Measurements from ENCODE around the gene CADM1.

Gene CADM1

GRCh38 chr11:115453693-115454490, 50.3 kb downstream of the CADM1 start:
- no peak overlapping the region for H3K4me3 ChIP-seq
- no peaks in the 10 kb centered on the region for H3K9me3 ChIP-seq (ENCODE audit: low read depth, low read length)
- H3K9ac ChIP-seq (ENCODE audit: insufficient read length), result no peak overlapping the region
- TF ChIP-seq POLR2AphosphoS5 (IDR thresholded peaks at IDR 0.05; ENCODE audit: borderline replicate concordance, low read depth, low read length), result no peak
- no peak for TF ChIP-seq EZH2 (IDR thresholded peaks at IDR 0.05)
- TF ChIP-seq FOXP2 (optimal IDR thresholded peaks at IDR 0.05; ENCODE audit: control extremely low read depth, extremely low read length, insufficient read depth), result no peak
- H3K36me3 ChIP-seq (ENCODE audit: insufficient read depth, low read length), result no peaks in the 10 kb centered on the region
- no peak for DNase-seq (ENCODE audit: low read depth, low spot score)
- H3K27ac ChIP-seq, result no peak overlapping the region

GRCh38 chr11:115452241-115452640, 52.0 kb downstream of the CADM1 start:
- TF ChIP-seq FOXP2 (optimal IDR thresholded peaks at IDR 0.05; ENCODE audit: control extremely low read depth, extremely low read length, insufficient read depth) (no peak), EZH2 (IDR thresholded peaks at IDR 0.05) (no peak), POLR2AphosphoS5 (IDR thresholded peaks at IDR 0.05; ENCODE audit: borderline replicate concordance, low read depth, low read length) (no peak)
- no peaks in the 10 kb centered on the region for H3K9me3 ChIP-seq (ENCODE audit: low read depth, low read length)
- H3K36me3 ChIP-seq (ENCODE audit: insufficient read depth, low read length), result no peaks in the 10 kb centered on the region
- no peak overlapping the region for H3K4me3 ChIP-seq
- no peak overlapping the region for H3K9ac ChIP-seq (ENCODE audit: insufficient read length)
- no peak for DNase-seq (ENCODE audit: low read depth, low spot score)
- H3K27ac ChIP-seq, result no peak overlapping the region

- TF ChIP-seq POLR2AphosphoS5 (IDR thresholded peaks at IDR 0.05; ENCODE audit: borderline replicate concordance, low read depth, low read length) (no peak), FOXP2 (optimal IDR thresholded peaks at IDR 0.05; ENCODE audit: control extremely low read depth, extremely low read length, insufficient read depth) (no peak), EZH2 (IDR thresholded peaks at IDR 0.05) (no peak)
- Histone ChIP-seq H3K27ac (no peak overlapping the region), H3K9ac (ENCODE audit: insufficient read length) (no peak overlapping the region), H3K36me3 (ENCODE audit: insufficient read depth, low read length) (no peaks in the 10 kb centered on the region), H3K9me3 (ENCODE audit: low read depth, low read length) (no peaks in the 10 kb centered on the region), H3K4me3 (no peak overlapping the region)
- DNase-seq (ENCODE audit: low read depth, low spot score), result no peak
These were observed 53.7 kb downstream of the CADM1 start for GRCh38 chr11:115450519-115450918.

- H3K9me3 ChIP-seq (ENCODE audit: low read depth, low read length), result no peaks in the 10 kb centered on the region
- TF ChIP-seq POLR2AphosphoS5 (IDR thresholded peaks at IDR 0.05; ENCODE audit: borderline replicate concordance, low read depth, low read length) (no peak), EZH2 (IDR thresholded peaks at IDR 0.05) (no peak), FOXP2 (optimal IDR thresholded peaks at IDR 0.05; ENCODE audit: control extremely low read depth, extremely low read length, insufficient read depth) (no peak)
- no peak overlapping the region for H3K27ac ChIP-seq
- H3K36me3 ChIP-seq (ENCODE audit: insufficient read depth, low read length), result no peaks in the 10 kb centered on the region
- DNase-seq (ENCODE audit: low read depth, low spot score), result no peak
- no peak overlapping the region for H3K4me3 ChIP-seq
- no peak overlapping the region for H3K9ac ChIP-seq (ENCODE audit: insufficient read length)
These were observed 56.8 kb downstream of the CADM1 start for GRCh38 chr11:115447273-115447864.

- no peak for DNase-seq (ENCODE audit: low read depth, low spot score)
- no peak for TF ChIP-seq FOXP2 (optimal IDR thresholded peaks at IDR 0.05; ENCODE audit: control extremely low read depth, extremely low read length, insufficient read depth)
- no peak for TF ChIP-seq EZH2 (IDR thresholded peaks at IDR 0.05)
- no peak for TF ChIP-seq POLR2AphosphoS5 (IDR thresholded peaks at IDR 0.05; ENCODE audit: borderline replicate concordance, low read depth, low read length)
- Histone ChIP-seq H3K36me3 (ENCODE audit: insufficient read depth, low read length) (no peaks in the 10 kb centered on the region), H3K9me3 (ENCODE audit: low read depth, low read length) (no peaks in the 10 kb centered on the region), H3K27ac (no peak overlapping the region), H3K9ac (ENCODE audit: insufficient read length) (no peak overlapping the region), H3K4me3 (no peak overlapping the region)
These were observed 58.0 kb downstream of the CADM1 start for GRCh38 chr11:115446214-115446613.

GRCh38 chr11:115444542-115444941, 59.7 kb downstream of the CADM1 start:
- H3K27ac ChIP-seq, result no peak overlapping the region
- DNase-seq (ENCODE audit: low read depth, low spot score), result no peak
- H3K36me3 ChIP-seq (ENCODE audit: insufficient read depth, low read length), result no peaks in the 10 kb centered on the region
- TF ChIP-seq FOXP2 (optimal IDR thresholded peaks at IDR 0.05; ENCODE audit: control extremely low read depth, extremely low read length, insufficient read depth) (no peak), POLR2AphosphoS5 (IDR thresholded peaks at IDR 0.05; ENCODE audit: borderline replicate concordance, low read depth, low read length) (no peak), EZH2 (IDR thresholded peaks at IDR 0.05) (no peak)
- H3K9ac ChIP-seq (ENCODE audit: insufficient read length), result no peak overlapping the region
- no peak overlapping the region for H3K4me3 ChIP-seq
- no peaks in the 10 kb centered on the region for H3K9me3 ChIP-seq (ENCODE audit: low read depth, low read length)

- no peaks in the 10 kb centered on the region for H3K36me3 ChIP-seq (ENCODE audit: insufficient read depth, low read length)
- TF ChIP-seq FOXP2 (optimal IDR thresholded peaks at IDR 0.05; ENCODE audit: control extremely low read depth, extremely low read length, insufficient read depth) (no peak), POLR2AphosphoS5 (IDR thresholded peaks at IDR 0.05; ENCODE audit: borderline replicate concordance, low read depth, low read length) (no peak), EZH2 (IDR thresholded peaks at IDR 0.05) (no peak)
- no peak for DNase-seq (ENCODE audit: low read depth, low spot score)
- no peak overlapping the region for H3K27ac ChIP-seq
- no peak overlapping the region for H3K4me3 ChIP-seq
- no peak overlapping the region for H3K9ac ChIP-seq (ENCODE audit: insufficient read length)
- no peaks in the 10 kb centered on the region for H3K9me3 ChIP-seq (ENCODE audit: low read depth, low read length)
These were observed 64.2 kb downstream of the CADM1 start for GRCh38 chr11:115439969-115440540.

- Histone ChIP-seq H3K27ac (no peak overlapping the region), H3K4me3 (no peak overlapping the region), H3K9me3 (ENCODE audit: low read depth, low read length) (no peaks in the 10 kb centered on the region), H3K36me3 (ENCODE audit: insufficient read depth, low read length) (no peaks in the 10 kb centered on the region), H3K9ac (ENCODE audit: insufficient read length) (no peak overlapping the region)
- TF ChIP-seq FOXP2 (optimal IDR thresholded peaks at IDR 0.05; ENCODE audit: control extremely low read depth, extremely low read length, insufficient read depth), result no peak
- TF ChIP-seq EZH2 (IDR thresholded peaks at IDR 0.05), result no peak
- TF ChIP-seq POLR2AphosphoS5 (IDR thresholded peaks at IDR 0.05; ENCODE audit: borderline replicate concordance, low read depth, low read length), result no peak
- no peak for DNase-seq (ENCODE audit: low read depth, low spot score)
These were observed 64.8 kb downstream of the CADM1 start for GRCh38 chr11:115439385-115439784.

All from SK-N-MC (cell line).